T1000 (cell line): ENCODE measurements around the gene EPSTI1.
"Not testable (repeated sequence)": the region's sequence is repeated elsewhere in the genome, so short reads cannot be mapped to it uniquely, and the experiment has no call there.

ENCODE experiments used
- DNase-seq: peaks from one replicate; lab custom pipeline; 2025; ENCODE audit warnings: mixed read lengths; lab: John Stamatoyannopoulos, UW

The EPSTI1 gene, protein sequence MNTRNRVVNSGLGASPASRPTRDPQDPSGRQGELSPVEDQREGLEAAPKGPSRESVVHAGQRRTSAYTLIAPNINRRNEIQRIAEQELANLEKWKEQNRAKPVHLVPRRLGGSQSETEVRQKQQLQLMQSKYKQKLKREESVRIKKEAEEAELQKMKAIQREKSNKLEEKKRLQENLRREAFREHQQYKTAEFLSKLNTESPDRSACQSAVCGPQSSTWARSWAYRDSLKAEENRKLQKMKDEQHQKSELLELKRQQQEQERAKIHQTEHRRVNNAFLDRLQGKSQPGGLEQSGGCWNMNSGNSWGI

DNA sequence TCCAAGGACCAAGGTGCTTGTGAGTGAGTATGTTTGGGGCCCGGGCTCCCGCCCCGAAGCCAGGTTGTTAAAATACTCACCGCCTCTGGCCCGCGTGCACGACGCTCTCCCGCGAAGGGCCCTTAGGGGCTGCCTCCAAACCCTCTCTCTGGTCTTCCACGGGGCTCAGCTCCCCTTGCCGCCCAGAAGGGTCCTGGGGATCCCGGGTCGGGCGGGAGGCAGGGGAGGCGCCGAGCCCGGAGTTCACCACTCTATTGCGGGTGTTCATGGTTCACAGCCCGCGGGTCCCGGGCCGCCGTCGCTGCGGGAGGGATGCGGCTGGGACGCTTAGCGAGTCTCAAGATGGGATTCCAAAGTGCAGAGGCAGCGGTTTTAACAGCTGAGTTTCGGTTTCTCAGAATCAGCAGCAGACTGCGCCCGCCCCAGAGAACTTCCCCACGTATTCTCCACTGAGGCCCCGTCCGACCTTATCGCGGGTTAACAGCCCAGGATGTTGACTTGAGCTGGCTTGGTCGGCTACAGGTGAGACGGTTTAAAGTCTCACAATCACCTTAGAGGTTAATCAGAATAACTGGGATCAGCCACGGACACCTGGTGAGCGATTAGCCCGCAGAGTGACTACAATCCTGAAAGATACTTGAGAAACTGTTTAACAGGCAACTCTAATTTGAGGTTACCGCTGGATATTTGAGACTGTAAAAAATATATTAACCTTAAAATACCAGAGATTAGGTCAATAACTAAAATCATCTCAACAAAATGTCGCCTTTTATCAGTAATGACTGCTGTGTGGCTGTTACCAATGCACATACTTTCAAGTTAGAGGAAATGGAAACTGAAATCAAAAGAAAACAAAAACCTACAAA, at the start of gene EPSTI1:
EPSTI1 (minus strand) TSS at position 344 of the 866 bp plus-strand sequence; CDS start at position 268, 76 bp downstream.
- DNase-seq, result no peak

DNA sequence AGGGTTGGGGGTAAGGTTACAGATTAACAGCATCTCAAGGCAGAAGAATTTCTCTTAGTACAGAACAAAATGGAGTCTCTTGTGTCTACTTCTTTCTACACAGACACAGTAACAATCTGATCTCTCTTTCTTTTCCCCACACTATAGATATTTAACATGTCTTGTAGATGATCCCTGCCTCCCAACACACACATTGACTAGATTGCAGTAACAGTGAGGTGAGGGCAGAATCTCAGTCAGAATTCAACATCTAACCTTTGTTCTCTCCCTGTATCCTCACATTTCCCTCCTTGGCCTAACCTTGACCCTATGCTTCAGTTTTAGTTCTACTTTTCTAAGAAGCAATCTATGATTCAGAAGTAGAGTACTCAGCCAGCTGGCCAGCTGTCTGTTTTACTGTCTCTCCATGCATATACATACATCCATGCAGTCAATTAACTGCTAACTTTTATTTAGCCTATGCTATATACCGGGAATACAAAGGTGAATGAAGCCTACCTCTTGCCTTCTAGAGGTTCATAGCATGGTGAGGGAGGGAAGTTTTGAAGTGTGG, 49.4 kb upstream of the EPSTI1 start:
- no peak for DNase-seq

DNA sequence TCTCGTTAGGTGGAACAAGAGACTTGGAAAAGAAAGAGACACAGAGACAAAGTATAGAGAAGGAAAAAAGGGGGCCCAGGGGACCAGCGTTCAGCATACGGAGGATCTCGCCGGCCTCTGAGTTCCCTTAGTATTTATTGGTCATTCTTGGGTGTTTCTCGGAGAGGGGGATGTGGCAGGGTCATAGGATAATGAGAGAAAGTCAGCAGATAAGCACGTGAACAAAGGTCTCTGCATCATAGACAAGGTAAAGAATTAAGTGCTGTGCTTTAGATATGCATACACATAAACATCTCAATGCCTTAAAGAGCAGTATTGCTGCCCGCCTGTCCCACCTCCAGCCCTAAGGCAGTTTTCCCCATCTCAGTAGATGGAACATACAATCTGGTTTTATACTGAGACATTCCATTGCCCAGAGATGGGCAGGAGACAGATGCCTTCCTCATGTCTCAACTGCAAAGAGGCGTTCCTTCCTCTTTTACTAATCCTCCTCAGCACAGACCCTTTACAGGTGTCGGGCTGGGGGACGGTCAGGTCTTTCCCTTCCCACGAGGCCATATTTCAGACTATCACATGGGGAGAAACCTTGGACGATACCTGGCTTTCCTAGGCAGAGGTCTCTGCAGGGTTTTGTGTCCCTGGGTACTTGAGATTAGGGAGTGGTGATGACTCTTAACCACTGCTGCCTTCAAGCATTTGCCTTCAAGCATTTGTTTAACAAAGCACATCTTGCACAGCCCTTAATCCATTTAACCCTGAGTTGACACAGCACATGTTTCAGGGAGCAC, 48.7 kb upstream of the EPSTI1 start:
- not testable (repeated sequence) for DNase-seq

DNA sequence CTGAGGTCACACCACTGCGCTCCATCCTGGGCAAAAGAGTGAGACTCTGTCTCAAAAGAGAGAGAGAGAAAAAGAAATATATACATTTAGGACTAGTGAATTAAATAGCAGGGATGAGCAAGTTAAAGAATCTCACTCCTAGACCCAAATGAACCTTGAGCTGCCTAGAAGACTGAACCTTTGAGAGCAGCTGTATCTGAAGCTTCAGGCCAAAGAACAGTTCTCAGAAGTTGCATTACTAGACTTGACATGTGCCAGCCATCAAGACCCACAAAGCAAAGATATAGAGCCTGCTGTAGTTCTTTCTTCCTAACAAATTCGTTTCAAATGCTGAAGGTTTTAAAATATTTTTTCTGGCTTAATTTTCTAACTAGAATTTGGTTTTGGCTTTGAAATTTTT, 47.9 kb upstream of the EPSTI1 start:
- DNase-seq, result no peak

DNA sequence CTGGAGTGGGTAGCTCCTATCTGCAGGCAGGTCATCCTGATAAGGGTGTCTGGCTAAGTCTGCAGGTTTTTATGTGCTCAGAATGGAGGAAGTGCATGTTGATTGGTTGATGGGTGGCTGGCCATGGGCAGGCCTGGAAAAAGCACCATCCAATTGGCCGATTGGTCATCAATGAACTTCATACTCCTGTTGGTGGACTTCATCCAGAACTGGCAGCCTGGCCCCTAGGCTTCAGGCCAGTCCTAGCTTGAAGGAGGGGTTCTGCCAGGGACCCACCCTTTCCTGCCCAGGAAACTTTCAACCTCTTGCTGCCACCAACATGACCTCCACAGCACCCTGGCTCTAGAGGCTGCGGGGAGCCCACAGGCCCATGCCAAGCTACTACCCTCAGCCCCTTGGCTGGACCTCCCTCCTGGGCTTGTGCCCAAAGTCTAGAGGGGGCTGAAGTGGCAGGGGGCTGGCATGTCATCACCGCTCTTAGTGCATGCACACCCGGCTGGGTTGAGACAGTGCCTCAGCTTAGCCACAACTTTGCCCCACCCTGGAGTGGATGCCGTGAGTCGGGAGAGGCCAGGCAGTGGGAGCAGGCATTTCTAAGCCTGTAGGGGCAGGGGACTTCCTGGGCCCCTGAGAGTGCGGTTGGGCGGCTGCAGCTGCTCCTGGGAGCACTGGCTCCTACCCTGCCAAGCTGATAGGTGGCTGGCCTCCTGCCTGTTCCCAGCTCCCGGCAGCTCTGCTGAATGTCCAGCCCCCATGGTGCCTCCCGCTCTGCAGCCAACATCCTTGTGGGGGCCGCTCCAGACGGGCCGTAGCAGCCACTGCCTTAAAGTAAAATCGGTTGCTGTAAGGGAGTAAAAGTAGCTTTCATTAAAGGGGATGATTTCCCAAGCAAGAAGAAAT, 44.6 kb upstream of the EPSTI1 start:
- no peak for DNase-seq

DNA sequence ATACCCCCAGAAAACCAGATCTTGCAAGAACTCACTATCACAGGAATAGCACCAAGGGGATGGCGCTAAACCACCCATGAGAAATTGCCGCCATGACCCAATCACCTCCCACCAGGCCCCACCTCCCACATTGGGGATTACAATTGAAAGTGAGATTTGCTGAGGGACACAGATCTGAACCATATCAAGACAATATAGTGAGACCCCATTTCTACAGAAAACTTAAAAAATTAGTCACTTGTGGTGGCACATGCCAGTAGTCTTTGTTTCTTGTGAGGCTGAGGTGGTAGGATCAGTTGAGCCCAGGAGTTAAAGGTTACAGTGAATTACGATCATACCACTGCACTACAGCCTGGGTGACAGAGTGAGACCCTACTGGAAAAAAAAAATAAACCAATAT, 41.0 kb upstream of the EPSTI1 start:
- DNase-seq, result no peak

DNA sequence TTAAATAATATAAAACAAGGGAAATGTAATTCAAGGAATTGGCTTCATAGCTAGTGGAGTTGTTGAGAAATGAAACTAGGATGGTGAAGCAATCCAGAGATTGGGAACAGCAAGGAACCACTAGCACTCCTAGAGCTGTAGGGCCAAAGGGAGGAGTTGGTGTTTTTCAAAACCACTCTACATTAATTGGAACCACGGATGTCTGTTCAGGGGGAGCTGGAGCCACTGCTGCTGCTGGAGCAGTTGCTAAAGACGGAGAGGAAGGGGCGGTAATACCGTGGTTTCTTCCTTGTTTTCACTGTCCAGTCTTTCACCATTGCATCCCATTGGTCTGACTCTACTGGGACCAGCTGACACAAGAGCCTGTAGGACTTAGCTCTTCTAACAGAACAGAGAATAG, 39.8 kb upstream of the EPSTI1 start:
- no peak for DNase-seq

DNA sequence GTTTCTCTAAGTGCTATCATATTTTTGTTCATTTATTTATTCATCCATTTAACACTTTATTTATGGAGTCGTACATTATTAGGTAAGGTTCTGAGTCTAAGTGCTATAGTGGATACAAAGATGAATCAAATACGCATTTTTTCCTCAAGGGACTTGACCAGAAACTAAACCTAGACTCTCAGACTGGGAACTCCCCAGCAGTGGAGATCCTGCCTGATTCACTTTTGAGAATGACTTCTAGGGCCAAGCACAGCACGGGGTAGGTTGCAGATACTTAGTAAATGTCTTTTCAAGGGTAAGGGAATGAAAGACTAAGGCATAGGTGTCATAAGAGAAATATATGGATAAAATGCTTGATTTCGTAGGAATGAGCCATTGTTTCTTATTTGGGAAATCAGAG, 38.5 kb upstream of the EPSTI1 start:
- no peak for DNase-seq

DNA sequence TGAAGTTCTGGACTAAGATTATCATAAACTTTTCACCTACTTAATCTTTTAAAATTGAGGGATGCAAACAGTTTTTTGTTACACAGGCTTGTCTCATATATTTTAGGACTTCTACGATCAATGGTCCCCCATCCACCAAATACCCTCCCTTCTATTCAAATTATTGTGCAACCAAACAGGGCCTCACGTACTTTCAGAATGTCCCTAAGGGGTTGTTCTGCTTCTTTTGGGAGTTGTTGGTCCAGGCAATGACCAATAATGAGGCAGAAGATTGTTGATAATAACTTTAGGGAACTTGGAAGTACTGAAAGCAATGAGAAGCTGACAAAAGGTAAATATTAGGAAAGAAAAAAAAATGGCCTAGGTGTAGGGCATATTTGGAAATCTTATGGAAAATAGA, 34.2 kb upstream of the EPSTI1 start:
- no peak for DNase-seq

DNA sequence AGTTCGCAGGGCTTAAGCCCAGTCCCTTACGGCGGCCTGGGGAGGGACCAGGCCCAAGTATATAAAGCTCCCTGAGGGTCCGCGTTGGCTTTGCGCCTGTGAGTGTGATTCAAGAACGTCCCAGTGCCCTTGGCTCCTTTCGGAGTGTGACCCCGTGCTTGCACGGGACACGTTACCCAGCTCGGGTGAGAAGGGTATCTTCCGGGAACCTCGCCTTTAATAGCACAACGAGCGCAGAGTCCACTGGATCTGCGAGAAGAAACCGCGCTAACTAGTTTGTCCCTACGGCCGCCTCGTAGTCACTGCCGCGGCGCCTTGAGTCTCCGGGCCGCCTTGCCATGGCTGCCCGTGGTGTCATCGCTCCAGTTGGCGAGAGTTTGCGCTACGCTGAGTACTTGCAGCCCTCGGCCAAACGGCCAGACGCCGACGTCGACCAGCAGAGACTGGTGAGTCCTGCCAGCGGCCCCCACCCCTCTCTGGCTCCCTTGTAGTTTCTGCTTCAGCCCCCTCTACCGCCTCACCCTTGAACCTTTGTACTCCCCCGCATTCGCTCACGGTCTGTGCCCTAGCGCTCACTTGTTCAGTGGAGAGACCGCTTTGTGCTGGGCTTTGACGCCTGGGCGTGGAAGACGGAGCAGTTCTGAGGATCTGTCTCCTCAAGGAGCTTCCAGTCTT, 31.4 kb upstream of the EPSTI1 start, which contains the start of gene DNAJC15:
DNAJC15 (plus strand) TSS at position 298 of the 675 bp plus-strand sequence; CDS start at position 339, 41 bp downstream.
- peak; percentile 16 for DNase-seq

DNA sequence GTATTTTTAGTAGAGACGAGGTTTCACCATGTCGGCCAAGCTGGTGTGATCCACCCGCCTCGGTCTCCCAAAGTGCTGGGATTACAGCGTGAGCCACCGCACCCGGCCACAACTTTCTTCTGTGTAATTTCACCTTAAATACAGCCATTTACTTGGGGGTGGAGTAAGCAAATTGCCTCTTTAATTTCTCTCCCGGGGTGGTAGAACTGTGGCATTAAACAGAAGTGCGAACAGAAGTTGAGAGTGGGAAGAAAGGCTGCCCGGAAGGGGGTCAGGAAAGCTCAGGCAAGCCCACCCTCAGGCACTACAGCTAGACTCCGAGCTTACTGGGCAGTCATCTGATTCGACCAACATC, 30.9 kb upstream of the EPSTI1 start:
- DNase-seq, result no peak

DNA sequence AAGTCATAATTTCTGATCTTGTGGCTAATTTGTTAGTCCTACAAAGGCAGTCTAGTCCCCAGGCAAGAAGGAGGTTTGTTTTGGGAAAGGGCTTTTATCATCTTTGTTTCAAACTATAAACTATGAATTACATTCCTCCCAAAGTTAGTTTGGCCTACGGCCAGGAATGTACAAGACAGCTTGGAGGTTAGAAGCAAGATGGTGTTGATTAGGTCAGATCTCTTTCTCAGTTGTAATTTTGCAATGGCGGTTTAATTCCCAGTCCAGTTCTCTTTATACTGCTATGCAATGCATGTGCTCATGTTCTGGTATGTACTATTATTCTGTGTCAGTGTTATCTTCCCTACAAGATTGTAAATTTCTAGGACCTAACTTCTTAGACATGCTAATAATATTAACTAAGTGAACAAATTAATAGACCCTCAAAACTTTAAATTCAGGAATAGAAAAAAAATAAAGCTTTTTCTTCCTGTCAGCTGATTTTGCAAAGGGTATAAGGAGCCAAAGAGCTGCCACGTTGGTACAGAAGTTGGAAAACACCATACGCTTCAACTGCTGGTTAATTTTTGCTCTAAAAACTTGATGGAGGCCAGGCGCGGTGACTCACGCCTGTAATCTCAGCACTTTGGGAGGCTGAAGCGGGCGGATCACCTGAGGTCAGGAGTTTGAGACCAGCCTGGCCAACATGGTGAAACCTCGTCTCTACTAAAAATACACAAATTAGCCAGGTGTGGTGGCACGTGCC, 30.1 kb upstream of the EPSTI1 start:
- DNase-seq, result no peak

DNA sequence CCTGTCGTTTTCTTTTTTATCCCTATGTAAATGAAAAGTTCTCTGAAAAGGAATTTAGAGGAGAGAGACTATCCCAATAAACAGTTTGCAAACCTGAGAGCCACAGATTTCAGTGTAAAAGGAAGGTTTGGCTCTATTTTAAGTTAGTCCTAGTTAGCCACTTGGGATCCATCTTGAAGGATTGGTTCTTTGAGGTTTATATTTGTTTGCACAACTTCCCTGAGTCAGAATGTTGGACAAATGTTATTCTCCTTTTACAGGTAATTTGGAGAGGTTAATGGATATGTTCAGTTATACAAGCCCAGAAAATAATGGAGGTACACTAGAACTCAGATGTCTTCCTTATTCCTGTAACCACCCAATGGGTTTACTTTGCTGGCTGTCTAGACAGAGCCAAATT, 28.8 kb upstream of the EPSTI1 start:
- no peak for DNase-seq

DNA sequence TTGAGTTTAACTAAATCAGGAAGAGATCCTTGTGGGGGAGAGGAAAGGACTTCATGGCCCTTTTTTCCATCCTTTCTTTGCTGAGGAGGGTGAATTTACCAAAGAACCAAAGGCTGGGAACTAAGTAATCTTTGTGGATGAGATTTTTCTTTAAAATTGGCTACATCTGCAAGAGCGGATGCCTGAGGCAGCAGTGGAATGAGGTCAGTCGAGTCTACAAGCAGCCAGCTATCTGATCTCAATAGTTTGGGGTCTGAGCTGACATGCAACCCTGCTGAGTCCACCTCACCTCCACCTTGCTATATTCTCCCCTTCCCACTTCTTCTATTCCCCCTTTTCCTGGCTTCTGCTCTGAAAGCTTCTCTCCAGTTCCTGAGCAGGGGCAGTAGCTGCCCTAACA, 27.8 kb upstream of the EPSTI1 start:
- DNase-seq, result no peak

DNA sequence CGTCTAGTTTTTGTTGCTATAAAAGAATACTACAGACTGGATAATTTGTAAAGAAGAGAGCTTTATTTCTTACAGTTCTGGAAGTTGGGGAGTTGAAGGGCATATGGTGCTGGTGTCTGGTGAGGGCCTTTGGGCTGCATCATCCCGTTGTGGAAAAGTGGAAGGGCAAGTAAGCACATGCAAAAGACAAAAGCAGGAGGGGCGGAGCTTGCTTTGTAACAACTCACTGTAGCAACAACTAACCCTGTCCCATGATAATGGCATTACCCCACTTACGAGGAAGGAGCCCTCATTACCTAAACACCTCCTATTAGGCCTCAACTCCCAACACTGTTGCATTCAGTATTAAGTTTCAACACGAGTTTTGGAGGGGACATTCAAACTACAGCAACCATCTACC, 24.2 kb upstream of the EPSTI1 start:
- no peak for DNase-seq

DNA sequence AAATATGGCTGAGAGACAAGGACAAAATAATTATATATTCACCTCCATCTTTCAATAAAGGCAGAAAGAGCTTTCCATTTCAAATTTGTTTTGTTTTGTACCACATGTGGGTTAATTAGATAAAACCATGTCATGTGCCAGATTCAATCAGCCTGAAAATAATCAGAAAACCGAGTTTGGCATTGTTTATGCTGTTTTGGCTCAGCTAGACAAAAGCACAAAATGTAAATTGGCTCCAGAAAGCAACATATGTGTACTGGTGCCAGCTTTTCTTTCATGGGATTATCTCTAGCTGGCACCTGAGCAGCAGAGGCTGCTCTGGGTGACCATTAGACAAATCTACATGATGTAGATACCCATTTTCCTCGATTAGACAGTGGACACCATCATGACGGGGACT, 22.1 kb upstream of the EPSTI1 start:
- no peak for DNase-seq

DNA sequence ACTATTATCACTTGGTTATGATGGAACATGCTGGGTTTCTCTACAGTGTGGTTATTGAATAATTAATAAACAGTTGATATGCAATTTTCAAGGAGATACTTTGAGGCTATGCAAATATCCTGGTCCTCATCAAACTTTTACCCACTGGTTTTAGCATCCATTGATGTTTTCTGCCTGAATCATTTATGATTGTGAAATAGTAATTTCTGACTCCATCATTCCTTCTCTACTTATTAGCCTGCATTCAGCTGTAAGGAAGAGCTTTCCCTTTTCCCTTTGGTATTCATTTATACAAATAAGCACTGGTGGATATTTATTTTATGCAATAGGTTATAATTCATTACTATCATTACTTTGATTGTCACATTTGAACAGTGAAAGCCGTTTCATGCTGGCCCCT, 17.5 kb upstream of the EPSTI1 start:
- no peak for DNase-seq

DNA sequence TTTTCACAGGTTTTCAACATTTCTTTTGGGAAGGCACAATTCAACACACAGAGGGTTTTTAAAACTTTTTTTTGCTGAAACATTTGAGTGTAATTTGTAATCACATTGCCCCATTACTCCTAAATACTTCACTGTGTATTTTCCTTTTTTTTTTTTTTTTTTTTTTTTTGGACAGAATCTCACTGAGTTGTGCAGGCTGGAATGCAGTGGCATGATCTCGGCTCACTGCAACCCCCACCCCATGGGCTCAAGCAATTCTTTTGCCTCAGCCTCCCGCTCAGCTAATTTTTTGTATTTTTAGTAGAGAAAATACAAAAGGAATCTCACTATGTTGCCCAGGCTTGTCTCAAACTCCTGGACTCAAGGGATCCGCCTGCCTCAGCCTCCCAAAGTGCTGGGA, 16.6 kb upstream of the EPSTI1 start:
- DNase-seq, result no peak

DNA sequence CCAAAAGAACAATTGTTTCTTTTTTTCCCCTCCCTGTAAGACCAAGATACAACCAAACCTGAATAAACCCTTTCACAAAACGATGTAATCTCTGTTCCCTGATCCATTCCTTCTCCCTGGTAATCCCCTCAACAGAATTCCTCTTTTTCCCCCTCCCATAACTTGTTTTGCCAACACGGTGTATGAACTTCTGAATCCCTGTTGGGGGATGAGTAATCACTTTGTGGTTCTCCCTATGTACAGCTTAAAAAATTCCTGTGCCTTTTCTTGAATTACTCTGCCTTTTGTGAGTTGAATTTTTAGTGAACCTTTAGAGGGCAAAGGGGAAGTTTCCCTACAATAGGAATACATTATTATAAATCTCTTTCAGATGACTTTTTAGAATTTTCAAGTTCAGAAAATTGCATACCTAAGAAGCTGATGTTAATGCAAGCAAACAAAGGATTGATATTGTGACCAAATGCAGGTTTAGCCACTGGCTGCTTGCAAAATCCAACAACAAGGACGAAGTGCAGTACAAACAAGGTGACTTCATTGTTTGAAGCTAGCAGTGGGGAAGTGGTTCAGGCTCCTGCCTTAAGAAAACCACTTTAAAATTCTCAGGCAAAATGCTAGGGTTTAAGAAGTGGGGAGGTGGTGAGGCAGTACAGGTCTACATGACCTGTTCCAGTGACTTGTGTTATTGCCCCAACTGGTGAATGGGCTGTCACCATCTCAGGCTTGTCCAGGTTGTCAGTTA, 15.0 kb upstream of the EPSTI1 start:
- DNase-seq, result no peak
